SU-DHL-6 (cell line): Measurements from ENCODE around the gene XIST.

Source experiments
- H2AFZ ChIP-seq: fragments of 200-600 bp; sonication (generic); 2 replicates; pipeline ENCODE4 v1.6.1; 2014; ENCODE audit warnings: low read depth, mild to moderate bottlenecking, moderate library complexity, mixed read lengths, antibody characterized with exemption, low read length; ENCODE audit not compliant: severe bottlenecking
- H3F3A ChIP-seq: fragments of 200-600 bp; shearing (Covaris generic); 2 replicates; pipeline ENCODE4 v1.6.0; 2016; ENCODE audit warnings: antibody characterized with exemption, mild to moderate bottlenecking; ENCODE audit not compliant: insufficient read depth
- H3K27ac ChIP-seq: fragments of 200-600 bp; sonication (generic); 2 replicates; pipeline ENCODE4 v1.5.1; 2016; ENCODE audit warnings: low read depth, mild to moderate bottlenecking, low read length, moderate library complexity, mixed read lengths
- H3K27me3 ChIP-seq: fragments of 200-600 bp; sonication (generic), shearing (Covaris generic); 2 replicates; pipeline ENCODE4 v1.6.0; 2014; ENCODE audit warnings: mild to moderate bottlenecking, low read length
- H3K36me3 ChIP-seq: fragments of 200-600 bp; sonication (generic); 2 replicates; pipeline ENCODE4 v1.6.1; 2014; ENCODE audit warnings: mild to moderate bottlenecking, low read length, mixed read lengths
- H3K4me2 ChIP-seq: fragments of 300-600, 200-600 bp; shearing (Covaris generic), sonication (generic); 2 replicates; pipeline ENCODE4 v1.6.0; 2014; ENCODE audit warnings: low read length, low read depth, mild to moderate bottlenecking; ENCODE audit not compliant: poor library complexity, severe bottlenecking
- H3K4me3 ChIP-seq: fragments of 200-600 bp; sonication (generic); 2 replicates; pipeline ENCODE4 v1.5.1; 2014; ENCODE audit warnings: antibody characterized with exemption, low read length, mild to moderate bottlenecking, mixed read lengths; ENCODE audit not compliant: insufficient read depth, poor library complexity, severe bottlenecking
- H3K79me2 ChIP-seq: fragments of 200-600 bp; sonication (generic); 2 replicates; pipeline ENCODE4 v1.6.1; 2014; ENCODE audit warnings: mild to moderate bottlenecking, low read length, moderate library complexity; ENCODE audit not compliant: insufficient read depth
- H3K9ac ChIP-seq: fragments of 200-600 bp; sonication (generic); 2 replicates; pipeline ENCODE4 v1.7.0; 2014; ENCODE audit warnings: mild to moderate bottlenecking, low read length
- H3K9me2 ChIP-seq: fragments of 200-600 bp; sonication (generic); replicated peaks from 2 replicates; pipeline ENCODE4 v1.6.1; 2014; ENCODE audit warnings: low read length; ENCODE audit not compliant: insufficient read depth
- H3K9me3 ChIP-seq: fragments of 200-600 bp; sonication (generic); 2 replicates; pipeline ENCODE4 v1.6.1; 2014; ENCODE audit warnings: low read length, mixed read lengths; ENCODE audit not compliant: insufficient read depth
- H4K20me1 ChIP-seq: fragments of 200-600 bp; sonication (generic); 2 replicates; pipeline ENCODE4 v1.6.1; 2014; ENCODE audit warnings: low read depth, mild to moderate bottlenecking, antibody characterized with exemption, low read length, moderate library complexity, mixed read lengths
- CTCF ChIP-seq: fragments of 200-600 bp; sonication (generic); IDR thresholded peaks from one replicate; pipeline ENCODE4 v1.5.1; 2017; ENCODE audit warnings: antibody characterized with exemption, mild to moderate bottlenecking, low read length, moderate library complexity; ENCODE audit not compliant: insufficient read depth, poor library complexity, severe bottlenecking
- EZH2phosphoT487 ChIP-seq: fragments of 200-600 bp; sonication (generic), shearing (Covaris generic); conservative IDR thresholded peaks from 2 replicates; pipeline ENCODE4 v1.6.1; 2018; ENCODE audit warnings: mild to moderate bottlenecking, antibody characterized with exemption, low read length, moderate library complexity, mixed read lengths

Gene XIST

GRCh38 chrX:73836956-73837477 lies 15.5 kb downstream of the XIST start:
- H3K4me3 ChIP-seq, result no peak overlapping the region
- no peaks in the 10 kb centered on the region for H3K9me3 ChIP-seq
- no peak overlapping the region for H3K9ac ChIP-seq
- H3K36me3 ChIP-seq, result no peaks in the 10 kb centered on the region
- H3K27ac ChIP-seq, result no peak overlapping the region
- TF ChIP-seq CTCF (no peak), EZH2phosphoT487 (no peak)
- H3K79me2 ChIP-seq, result no peaks in the 10 kb centered on the region
- no peak overlapping the region for H3K4me2 ChIP-seq
- no peak overlapping the region for H2AFZ ChIP-seq
- no peaks in the 10 kb centered on the region for H4K20me1 ChIP-seq
- H3F3A ChIP-seq, result no peaks in the 10 kb centered on the region
- no peaks in the 10 kb centered on the region for H3K9me2 ChIP-seq
- no peaks in the 10 kb centered on the region for H3K27me3 ChIP-seq

GRCh38 chrX:73834219-73834618 lies 18.3 kb downstream of the XIST start:
- H3K9me2 ChIP-seq, result no peaks in the 10 kb centered on the region
- no peaks in the 10 kb centered on the region for H3K36me3 ChIP-seq
- H3K9me3 ChIP-seq, result no peaks in the 10 kb centered on the region
- TF ChIP-seq EZH2phosphoT487 (no peak), CTCF (no peak)
- H3K27ac ChIP-seq, result no peak overlapping the region
- no peaks in the 10 kb centered on the region for H3K27me3 ChIP-seq
- no peak overlapping the region for H2AFZ ChIP-seq
- H3K79me2 ChIP-seq, result no peaks in the 10 kb centered on the region
- H3K4me3 ChIP-seq, result no peak overlapping the region
- H4K20me1 ChIP-seq, result no peaks in the 10 kb centered on the region
- H3F3A ChIP-seq, result no peaks in the 10 kb centered on the region
- H3K9ac ChIP-seq, result no peak overlapping the region
- H3K4me2 ChIP-seq, result no peak overlapping the region

GRCh38 chrX:73832319-73832718 lies 20.2 kb downstream of the XIST start:
- no peaks in the 10 kb centered on the region for H3K27me3 ChIP-seq
- no peak overlapping the region for H3K27ac ChIP-seq
- TF ChIP-seq CTCF (no peak), EZH2phosphoT487 (no peak)
- H3K9ac ChIP-seq, result no peak overlapping the region
- no peak overlapping the region for H2AFZ ChIP-seq
- no peaks in the 10 kb centered on the region for H4K20me1 ChIP-seq
- no peaks in the 10 kb centered on the region for H3K79me2 ChIP-seq
- H3K9me3 ChIP-seq, result no peaks in the 10 kb centered on the region
- H3K9me2 ChIP-seq, result no peaks in the 10 kb centered on the region
- no peak overlapping the region for H3K4me3 ChIP-seq
- no peaks in the 10 kb centered on the region for H3F3A ChIP-seq
- H3K36me3 ChIP-seq, result no peaks in the 10 kb centered on the region
- H3K4me2 ChIP-seq, result no peak overlapping the region
